Measurements from ENCODE around the gene IFI6. TPM values are rescaled to one million over a fixed set of nuclear protein-coding genes. Genes with fewer than 3 reads are reported as not detected.

The IFI6 gene
- total and polyA plus RNA-seq, 2 donors (not counting 1 experiment from before 2014, with no cell fraction given): 11.7 to 12.0 TPM

GRCh38 chr1:27648602-27649305 is 23.2 kb downstream of the IFI6 start:
- Histone ChIP-seq H3K36me3 (replicated peaks in 1 of 2; ENCODE audit: control extremely low read depth in 1 of 2, control insufficient read depth in 1 of 2, extremely low read depth in 1 of 2, insufficient read depth in 2 of 2, low read length in 1 of 2) (no peaks in the 10 kb centered on the region), H2AFZ (ENCODE audit: insufficient read depth, low read depth, low read length, poor library complexity, severe bottlenecking) (no peak overlapping the region), H3K9ac (ENCODE audit: low read length) (no peak overlapping the region), H3K79me2 (ENCODE audit: control insufficient read depth, insufficient read depth, low read length) (no peaks in the 10 kb centered on the region), H4K20me1 (ENCODE audit: control insufficient read depth, insufficient read depth, low read length, poor library complexity, severe bottlenecking) (no peaks in the 10 kb centered on the region), H3K4me2 (replicated peaks; ENCODE audit: low read depth, low read length, poor library complexity, severe bottlenecking) (no peak overlapping the region), H3K4me1 (ENCODE audit: control insufficient read depth in 2 of 2, insufficient read depth in 2 of 2, low read length in 2 of 2) (peaks cover 5 to 14% of the 10 kb centered on the region in 2 donors), H3K4me3 (ENCODE audit: control extremely low read depth in 1 of 5, extremely low read depth in 1 of 5, insufficient read depth in 1 of 5, low read depth in 2 of 5, low read length in 4 of 5) (no peak overlapping the region), H3K27ac (ENCODE audit: low read length in 2 of 2) (no peak overlapping the region), H3K9me3 (ENCODE audit: control extremely low read depth in 1 of 3, control insufficient read depth in 2 of 3, insufficient read depth in 1 of 3, low read length in 2 of 3) (no peaks in the 10 kb centered on the region), H3K27me3 (replicated peaks in 1 of 4; ENCODE audit: control extremely low read depth in 1 of 4, control insufficient read depth in 3 of 4, insufficient read depth in 4 of 4, low read length in 3 of 4) (no peaks in the 10 kb centered on the region)
- no peak for ATAC-seq (ENCODE audit: low read depth)
- Mint-ChIP-seq H3K27ac (no peak overlapping the region), H3K9me3 (ENCODE audit: insufficient read depth) (no peaks in the 10 kb centered on the region), H3K4me3 (no peak overlapping the region), H3K27me3 (no peaks in the 10 kb centered on the region), H3K4me1 (peaks cover 12% of the 10 kb centered on the region)
- ChIA-PET POLR2A (interaction anchor here (0.9 to 1.0 kb wide), 2 partner anchors 12 to 48 kb away, joined by 3 to 5 read pairs; no protein-coding TSS in a partner anchor), CTCF (interaction anchor here (0.7 to 2.3 kb wide), 6 partner anchors 10 to 326 kb away, joined by 3 to 11 read pairs (median 6); no protein-coding TSS in a partner anchor)
- intact Hi-C loops (cut with micrococcal nuclease): no loop called here
- DNase-seq: no peak
- 92% methylated on average over 3 of the region's 6 CpGs for WGBS (ENCODE audit: insufficient coverage)
- TF ChIP-seq EZH2 (IDR thresholded peaks at IDR 0.05; ENCODE audit: borderline replicate concordance, insufficient read depth, low read depth, low read length, poor library complexity, severe bottlenecking) (no peak), CTCF (IDR thresholded peaks at IDR 0.05) (no peak)

GRCh38 chr1:27647328-27647727 is 24.7 kb downstream of the IFI6 start:
- Histone ChIP-seq H3K9ac (ENCODE audit: low read length) (no peak overlapping the region), H3K27ac (ENCODE audit: low read length in 2 of 2) (no peak overlapping the region), H4K20me1 (ENCODE audit: control insufficient read depth, insufficient read depth, low read length, poor library complexity, severe bottlenecking) (no peaks in the 10 kb centered on the region), H3K4me2 (replicated peaks; ENCODE audit: low read depth, low read length, poor library complexity, severe bottlenecking) (no peak overlapping the region), H3K4me3 (ENCODE audit: control extremely low read depth in 1 of 5, extremely low read depth in 1 of 5, insufficient read depth in 1 of 5, low read depth in 2 of 5, low read length in 4 of 5) (no peak overlapping the region), H3K79me2 (ENCODE audit: control insufficient read depth, insufficient read depth, low read length) (no peaks in the 10 kb centered on the region), H3K9me3 (ENCODE audit: control extremely low read depth in 1 of 3, control insufficient read depth in 2 of 3, insufficient read depth in 1 of 3, low read length in 2 of 3) (no peaks in the 10 kb centered on the region), H3K4me1 (ENCODE audit: control insufficient read depth in 2 of 2, insufficient read depth in 2 of 2, low read length in 2 of 2) (peaks cover 8 to 20% of the 10 kb centered on the region in 2 donors), H2AFZ (ENCODE audit: insufficient read depth, low read depth, low read length, poor library complexity, severe bottlenecking) (no peak overlapping the region), H3K27me3 (replicated peaks in 1 of 4; ENCODE audit: control extremely low read depth in 1 of 4, control insufficient read depth in 3 of 4, insufficient read depth in 4 of 4, low read length in 3 of 4) (no peaks in the 10 kb centered on the region), H3K36me3 (replicated peaks in 1 of 2; ENCODE audit: control extremely low read depth in 1 of 2, control insufficient read depth in 1 of 2, extremely low read depth in 1 of 2, insufficient read depth in 2 of 2, low read length in 1 of 2) (no peaks in the 10 kb centered on the region)
- peaks cover 17% of the 10 kb centered on the region for H3K4me1 Mint-ChIP-seq
- intact Hi-C loops (cut with micrococcal nuclease): no loop called here
- DNase-seq (no peak), ATAC-seq (ENCODE audit: low read depth) (no peak)
- ChIA-PET POLR2A (interaction anchor here (0.6 to 1.4 kb wide), 2 partner anchors 9 to 14 kb away, joined by 4 to 9 read pairs; no protein-coding TSS in a partner anchor), CTCF (interaction anchor here (0.9 to 2.9 kb wide), 5 partner anchors 9 to 231 kb away, joined by 3 to 17 read pairs (median 9); no protein-coding TSS in a partner anchor)
- H3K9me3 Mint-ChIP-seq (ENCODE audit: insufficient read depth): no peaks in the 10 kb centered on the region
- no peak overlapping the region for H3K27ac Mint-ChIP-seq
- TF ChIP-seq EZH2 (IDR thresholded peaks at IDR 0.05; ENCODE audit: borderline replicate concordance, insufficient read depth, low read depth, low read length, poor library complexity, severe bottlenecking) (no peak), CTCF (IDR thresholded peaks at IDR 0.05) (no peak)
- 100% methylated on average over 2 of the region's 5 CpGs for WGBS (ENCODE audit: insufficient coverage)
- no peak overlapping the region for H3K4me3 Mint-ChIP-seq
- no peaks in the 10 kb centered on the region for H3K27me3 Mint-ChIP-seq

All from B cell (primary cell).